ENCODE measurements around the gene ARAP1. TPM values are rescaled to one million over a fixed set of nuclear protein-coding genes. Genes with fewer than 3 reads are reported as not detected.

ARAP1 gene
- total RNA-seq, 6 experiments from 2014 or later: 32.9 to 76.7 (median 41.2) TPM

- no peak for TF ChIP-seq CTCF (IDR thresholded peaks at IDR 0.05)
- Histone ChIP-seq H3K27ac (peak overlapping the region in 1 of 3 donors; percentile 54), H3K4me1 (peaks cover 0 to 28% (median 8%) of the 10 kb centered on the region in 4 donors), H3K27me3 (no peaks in the 10 kb centered on the region), H3K4me3 (no peak overlapping the region), H3K36me3 (no peaks in the 10 kb centered on the region), H3K9me3 (no peaks in the 10 kb centered on the region)
- intact Hi-C loops (cut with DNase I): no loop called here
- 71% methylated on average over 7 of the region's 7 CpGs for WGBS (ENCODE audit: insufficient coverage, low coverage, low lambda C conversion rate, missing lambda C conversion rate)
- ATAC-seq: no peak
- DNase-seq: no peak
Measured at GRCh38 chr11:72742513-72743320, 9.5 kb downstream of the ARAP1 start.

GRCh38 chr11:72741849-72742512, 10.2 kb downstream of the ARAP1 start:
- Histone ChIP-seq H3K9me3 (no peaks in the 10 kb centered on the region), H3K27ac (peak overlapping the region; percentile 11 to 65 (median 54)), H3K4me3 (no peak overlapping the region), H3K4me1 (peaks cover 0 to 28% (median 8%) of the 10 kb centered on the region in 4 donors), H3K36me3 (no peaks in the 10 kb centered on the region), H3K27me3 (no peaks in the 10 kb centered on the region)
- intact Hi-C loops (cut with DNase I): no loop called here
- TF ChIP-seq POLR2A (IDR thresholded peaks at IDR 0.05) (no peak), CTCF (IDR thresholded peaks at IDR 0.05) (no peak)
- no peak for DNase-seq
- 26% methylated on average over 7 of the region's 7 CpGs for WGBS (ENCODE audit: insufficient coverage, low coverage, low lambda C conversion rate, missing lambda C conversion rate)
- ATAC-seq: peak; percentile 29 to 72 (median 56)

- Histone ChIP-seq H3K27ac (peak overlapping the region; percentile 11 to 65 (median 54)), H3K36me3 (no peaks in the 10 kb centered on the region), H3K9me3 (no peaks in the 10 kb centered on the region), H3K4me3 (no peak overlapping the region), H3K27me3 (no peaks in the 10 kb centered on the region), H3K4me1 (peaks cover 0 to 28% (median 8%) of the 10 kb centered on the region in 4 donors)
- DNase-seq (peak in 2 of 3 donors; percentile 69 to 77), ATAC-seq (peak; percentile 29 to 60 (median 50))
- TF ChIP-seq POLR2A (IDR thresholded peaks at IDR 0.05) (peak; percentile 12), CTCF (IDR thresholded peaks at IDR 0.05) (no peak)
- WGBS (ENCODE audit: insufficient coverage, low coverage, low lambda C conversion rate, missing lambda C conversion rate): 40% methylated on average over 3 of the region's 8 CpGs
- intact Hi-C loops (cut with DNase I): no loop called here
Measured at GRCh38 chr11:72741429-72741833, 10.8 kb downstream of the ARAP1 start.

GRCh38 chr11:72740562-72741428, 11.4 kb downstream of the ARAP1 start:
- H3K36me3 ChIP-seq: no peaks in the 10 kb centered on the region
- 41% methylated on average over 8 of the region's 10 CpGs for WGBS (ENCODE audit: insufficient coverage, low coverage, low lambda C conversion rate, missing lambda C conversion rate)
- intact Hi-C loops (cut with DNase I): no loop called here
- no peaks in the 10 kb centered on the region for H3K9me3 ChIP-seq
- TF ChIP-seq CTCF (IDR thresholded peaks at IDR 0.05): no peak
- no peak for TF ChIP-seq POLR2A (IDR thresholded peaks at IDR 0.05)
- ATAC-seq: no peak
- H3K4me1 ChIP-seq: peaks cover 0 to 28% (median 8%) of the 10 kb centered on the region in 4 donors
- H3K27me3 ChIP-seq: no peaks in the 10 kb centered on the region
- H3K27ac ChIP-seq: peak overlapping the region in 2 of 3 donors; percentile 54 to 65
- H3K4me3 ChIP-seq: no peak overlapping the region
- no peak for DNase-seq
